ENCODE results near the gene FBXL14. TPM values are rescaled to one million over a fixed set of nuclear protein-coding genes. Genes with fewer than 3 reads are reported as not detected.

Gene FBXL14
- polyA plus RNA-seq, 1 donor from 2014 or later = 15.1 TPM

- no peaks in the 10 kb centered on the region for H3K9me2 ChIP-seq (ENCODE audit: insufficient read depth, low read length)
- no peak overlapping the region for H2AFZ ChIP-seq (ENCODE audit: low read depth, low read length)
- H3K9ac ChIP-seq (ENCODE audit: low read length) = no peak overlapping the region
- no peaks in the 10 kb centered on the region for H3F3A ChIP-seq (ENCODE audit: insufficient read depth, low read length, poor library complexity, severe bottlenecking)
- H3K4me2 ChIP-seq (ENCODE audit: low read length) = no peak overlapping the region
- no peaks in the 10 kb centered on the region for H3K27me3 ChIP-seq (ENCODE audit: insufficient read depth, low read depth, low read length)
- H3K36me3 ChIP-seq (ENCODE audit: insufficient read depth, low read length) = no peaks in the 10 kb centered on the region
- no peak overlapping the region for H3K4me3 ChIP-seq (ENCODE audit: low read length)
- peaks cover 86% of the 10 kb centered on the region for H3K79me2 ChIP-seq (replicated peaks; ENCODE audit: insufficient read depth, low read length)
- TF ChIP-seq SMC3 (conservative IDR thresholded peaks at IDR 0.05; ENCODE audit: poor library complexity) = no peak
- no peak for TF ChIP-seq TAF1 (IDR thresholded peaks at IDR 0.05; ENCODE audit: low read depth)
- TF ChIP-seq POLR2AphosphoS5 (IDR thresholded peaks at IDR 0.05) = no peak
- no peak for TF ChIP-seq REST (IDR thresholded peaks at IDR 0.05; ENCODE audit: borderline replicate concordance)
- TF ChIP-seq RAD21 (conservative IDR thresholded peaks at IDR 0.05) = no peak
- no peak for TF ChIP-seq MXI1 (conservative IDR thresholded peaks at IDR 0.05; ENCODE audit: poor library complexity, severe bottlenecking)
- TF ChIP-seq EZH2 (IDR thresholded peaks at IDR 0.05; ENCODE audit: borderline replicate concordance, insufficient read depth, low read length, poor library complexity, severe bottlenecking) = no peak
- TF ChIP-seq EP300 (conservative IDR thresholded peaks at IDR 0.05; ENCODE audit: poor library complexity, severe bottlenecking) = no peak
- no peak for TF ChIP-seq CTCF (IDR thresholded peaks at IDR 0.05; ENCODE audit: poor library complexity, severe bottlenecking)
- no peaks in the 10 kb centered on the region for H3K9me3 ChIP-seq (ENCODE audit: low read length)
- no peaks in the 10 kb centered on the region for H4K20me1 ChIP-seq (ENCODE audit: insufficient read depth)
- no peak overlapping the region for H3K27ac ChIP-seq (ENCODE audit: low read length)
These were observed 41.4 kb downstream of the FBXL14 start for GRCh38 chr12:1552911-1553491.

- Histone ChIP-seq H3K4me2 (ENCODE audit: low read length) (no peak overlapping the region), H3K27ac (ENCODE audit: low read length) (no peak overlapping the region), H4K20me1 (ENCODE audit: insufficient read depth) (no peaks in the 10 kb centered on the region), H2AFZ (ENCODE audit: low read depth, low read length) (no peak overlapping the region), H3K4me3 (ENCODE audit: low read length) (no peak overlapping the region), H3K36me3 (ENCODE audit: insufficient read depth, low read length) (no peaks in the 10 kb centered on the region), H3K9me2 (ENCODE audit: insufficient read depth, low read length) (no peaks in the 10 kb centered on the region), H3K9me3 (ENCODE audit: low read length) (no peaks in the 10 kb centered on the region), H3K79me2 (replicated peaks; ENCODE audit: insufficient read depth, low read length) (peaks cover 92% of the 10 kb centered on the region), H3F3A (ENCODE audit: insufficient read depth, low read length, poor library complexity, severe bottlenecking) (no peaks in the 10 kb centered on the region), H3K9ac (ENCODE audit: low read length) (no peak overlapping the region), H3K27me3 (ENCODE audit: insufficient read depth, low read depth, low read length) (no peaks in the 10 kb centered on the region)
- no peak for TF ChIP-seq RAD21 (conservative IDR thresholded peaks at IDR 0.05)
- no peak for TF ChIP-seq EZH2 (IDR thresholded peaks at IDR 0.05; ENCODE audit: borderline replicate concordance, insufficient read depth, low read length, poor library complexity, severe bottlenecking)
- no peak for TF ChIP-seq CTCF (IDR thresholded peaks at IDR 0.05; ENCODE audit: poor library complexity, severe bottlenecking)
- no peak for TF ChIP-seq TAF1 (IDR thresholded peaks at IDR 0.05; ENCODE audit: low read depth)
- TF ChIP-seq SMC3 (conservative IDR thresholded peaks at IDR 0.05; ENCODE audit: poor library complexity) = no peak
- no peak for TF ChIP-seq MXI1 (conservative IDR thresholded peaks at IDR 0.05; ENCODE audit: poor library complexity, severe bottlenecking)
- no peak for TF ChIP-seq POLR2AphosphoS5 (IDR thresholded peaks at IDR 0.05)
- TF ChIP-seq EP300 (conservative IDR thresholded peaks at IDR 0.05; ENCODE audit: poor library complexity, severe bottlenecking) = no peak
- no peak for TF ChIP-seq REST (IDR thresholded peaks at IDR 0.05; ENCODE audit: borderline replicate concordance)
These were observed 42.2 kb downstream of the FBXL14 start for GRCh38 chr12:1552171-1552570.
